GM21515 (cell line): ENCODE measurements around the gene FAM163B.

Source experiments
- ATAC-seq: cut with Tn5 transposase; IDR thresholded peaks from one replicate; pipeline ENCODE4 v1.9.1; 2021; ENCODE audit not compliant: unreplicated experiment

The FAM163B gene

GRCh38 chr9:133600739-133601138 lies 8.4 kb downstream of the FAM163B start:
- no peak for ATAC-seq

- no peak for ATAC-seq
Measured at GRCh38 chr9:133599470-133600173, 9.6 kb downstream of the FAM163B start.

GRCh38 chr9:133598978-133599377 lies 10.2 kb downstream of the FAM163B start:
- no peak for ATAC-seq

GRCh38 chr9:133597316-133597957 lies 11.8 kb downstream of the FAM163B start:
- no peak for ATAC-seq

- no peak for ATAC-seq
Measured at GRCh38 chr9:133595910-133596309, 13.3 kb downstream of the FAM163B start.

GRCh38 chr9:133594310-133594709 lies 14.9 kb downstream of the FAM163B start:
- no peak for ATAC-seq

- ATAC-seq, result no peak
Measured at GRCh38 chr9:133593587-133594253, 15.5 kb downstream of the FAM163B start.

- ATAC-seq, result no peak
Measured at GRCh38 chr9:133592731-133593409, 16.3 kb downstream of the FAM163B start.

- ATAC-seq, result no peak
Measured at GRCh38 chr9:133591985-133592384, 17.2 kb downstream of the FAM163B start.

- no peak for ATAC-seq
Measured at GRCh38 chr9:133591116-133591910, 17.9 kb downstream of the FAM163B start.

GRCh38 chr9:133590231-133590855 lies 18.8 kb downstream of the FAM163B start:
- ATAC-seq, result no peak

GRCh38 chr9:133589454-133590227 lies 19.5 kb downstream of the FAM163B start:
- ATAC-seq, result no peak

- ATAC-seq, result no peak
Measured at GRCh38 chr9:133587466-133587865, 21.7 kb downstream of the FAM163B start.

- no peak for ATAC-seq
Measured at GRCh38 chr9:133587051-133587450, 22.1 kb downstream of the FAM163B start.

- no peak for ATAC-seq
Measured at GRCh38 chr9:133585481-133586351, 23.5 kb downstream of the FAM163B start.

- ATAC-seq, result no peak
Measured at GRCh38 chr9:133584559-133585476, 24.4 kb downstream of the FAM163B start.

GRCh38 chr9:133584167-133584558 lies 25.0 kb downstream of the FAM163B start:
- ATAC-seq, result no peak

- no peak for ATAC-seq
Measured at GRCh38 chr9:133583586-133583985, 25.6 kb downstream of the FAM163B start.
